Measurements from ENCODE around the gene BRI3BP.
"Not testable (repeated sequence)": the region's sequence is repeated elsewhere in the genome, so short reads cannot be mapped to it uniquely, and the experiment has no call there.

The BRI3BP gene

GRCh38 chr12:124972211-124972610 lies 21.2 kb upstream of the BRI3BP start:
- DNase-seq (ENCODE audit: low read depth): no peak

DNA sequence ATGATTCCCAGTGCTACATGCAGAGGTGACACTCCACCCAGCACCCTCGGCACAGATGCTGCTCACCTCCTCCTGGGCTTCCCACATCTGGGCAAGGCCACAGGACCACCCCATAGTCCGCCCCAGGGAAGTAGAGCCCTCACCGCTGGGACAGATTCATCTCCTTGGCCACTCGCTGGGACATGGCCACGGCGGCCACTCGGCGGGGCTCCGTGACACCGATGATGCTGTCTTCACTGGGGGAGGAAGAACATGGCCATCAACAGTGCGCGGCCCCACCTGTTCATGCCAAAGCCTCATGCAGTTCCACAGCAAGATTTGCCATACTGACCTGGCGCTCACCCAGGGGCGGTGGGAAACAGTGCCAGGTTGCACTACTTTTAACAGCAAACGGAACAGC lies 18.2 kb upstream of the BRI3BP start:
- DNase-seq (ENCODE audit: low read depth): no peak

- DNase-seq (ENCODE audit: low read depth): no peak
Measured at GRCh38 chr12:124976999-124977398, 16.4 kb upstream of the BRI3BP start.

DNA sequence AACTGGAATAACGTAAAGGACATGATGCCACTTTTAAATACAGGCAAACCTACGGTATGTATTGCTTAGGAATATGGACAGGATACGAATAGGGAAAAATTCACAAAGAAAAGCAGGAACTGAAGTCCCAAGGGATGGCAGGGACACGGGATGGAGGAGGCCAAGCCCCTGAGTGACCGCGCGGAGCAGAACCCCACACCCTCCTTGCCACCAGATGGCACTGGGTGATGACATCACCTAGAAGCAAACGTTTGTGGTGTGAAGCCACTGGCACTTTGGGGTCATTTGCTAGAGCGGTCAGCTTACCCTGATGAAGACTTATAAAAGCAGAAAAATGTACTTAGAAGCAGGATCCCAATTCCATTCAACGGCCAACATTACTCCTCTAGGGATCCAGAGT lies 13.9 kb upstream of the BRI3BP start:
- no peak for DNase-seq (ENCODE audit: low read depth)

DNA sequence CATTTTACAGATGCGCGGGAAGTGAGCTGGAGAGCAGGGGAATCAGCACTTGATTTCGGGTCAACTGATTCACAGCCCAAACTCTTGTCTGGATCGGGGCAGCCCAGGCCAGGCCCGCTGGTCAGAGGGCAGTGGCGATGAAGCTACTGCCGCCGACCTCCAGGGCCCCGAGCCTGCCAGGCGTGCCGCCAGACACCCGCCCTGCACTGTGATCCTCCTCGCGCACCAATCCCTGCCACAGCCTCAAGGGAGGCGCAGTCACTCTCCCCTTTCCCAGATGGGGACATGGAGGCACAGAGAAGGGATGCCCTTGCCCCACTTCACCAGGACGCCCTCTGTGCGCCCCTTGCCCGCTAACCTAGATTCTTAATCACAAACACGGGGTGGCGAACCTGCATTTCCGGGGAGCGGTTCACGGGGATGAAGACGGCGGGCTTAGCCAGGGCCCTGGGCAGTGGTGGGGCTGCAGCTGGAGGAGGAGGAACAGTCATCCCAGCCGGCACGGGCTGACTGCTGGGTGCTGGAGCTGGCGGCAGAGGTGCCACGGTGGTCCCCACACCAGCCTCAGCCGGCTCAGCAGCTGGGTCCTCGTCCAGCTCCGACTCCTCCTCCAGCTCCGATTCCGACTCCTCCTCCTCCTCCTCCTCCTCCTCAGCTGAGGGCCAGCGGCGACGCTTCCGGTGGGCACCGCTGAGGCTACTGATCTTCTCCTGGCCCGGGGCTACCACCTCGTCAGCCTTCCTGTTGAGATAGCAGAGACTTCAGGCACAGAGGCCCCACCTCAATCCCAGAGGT lies 13.2 kb upstream of the BRI3BP start:
- no peak for DNase-seq (ENCODE audit: low read depth)

DNA sequence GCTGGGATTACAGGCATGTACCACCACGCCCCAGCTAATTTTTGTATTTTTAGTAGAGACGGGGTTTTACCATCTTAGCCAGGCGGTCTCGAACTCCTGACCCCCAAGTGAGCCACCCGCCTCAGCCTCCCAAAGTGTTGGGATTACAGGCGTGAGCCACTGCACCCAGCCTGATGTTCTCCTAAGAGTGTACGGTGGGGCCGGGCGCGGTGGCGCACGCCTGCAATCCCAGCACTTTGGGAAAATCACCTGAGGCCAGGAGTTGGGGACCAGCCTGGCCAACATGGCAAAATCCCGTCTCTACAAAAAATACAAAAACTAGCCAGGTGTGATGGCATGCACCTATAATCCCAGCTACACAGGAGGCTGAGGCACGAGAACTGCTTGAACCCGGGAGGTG lies 6.6 kb upstream of the BRI3BP start:
- DNase-seq (ENCODE audit: low read depth): not testable (repeated sequence)

- no peak for DNase-seq (ENCODE audit: low read depth)
Measured at GRCh38 chr12:124992874-124993625, 395 bp upstream of the BRI3BP start.

DNA sequence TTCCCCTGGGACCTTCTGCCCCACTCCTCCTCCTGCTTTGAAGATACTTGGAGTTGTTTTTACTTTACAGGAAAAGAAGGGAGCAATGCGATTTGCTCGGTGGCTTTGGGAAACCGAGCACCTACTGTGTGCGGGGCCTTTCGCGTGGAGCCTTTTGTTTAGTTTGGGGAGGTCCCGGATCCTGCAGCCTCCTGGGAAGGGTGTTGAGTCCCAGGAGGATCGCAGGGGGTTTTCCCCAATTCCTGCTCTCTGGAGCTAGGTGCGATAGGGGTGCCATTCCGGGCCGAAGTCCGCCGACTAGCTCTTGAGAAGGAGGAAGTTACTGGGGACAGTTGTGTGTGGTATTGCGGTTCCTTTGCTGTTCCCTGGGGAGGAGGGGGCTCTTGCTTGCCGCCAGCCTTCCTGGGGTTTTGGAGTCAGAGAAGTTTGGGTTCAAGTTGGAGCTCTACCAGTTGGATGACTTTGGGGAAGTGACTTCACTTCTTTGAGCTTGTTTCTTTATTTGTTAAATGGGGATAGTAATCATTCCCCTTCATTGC lies 1.1 kb downstream of the BRI3BP start:
- DNase-seq (ENCODE audit: low read depth): no peak

GRCh38 chr12:124995200-124995961 lies 1.9 kb downstream of the BRI3BP start:
- no peak for DNase-seq (ENCODE audit: low read depth)

DNA sequence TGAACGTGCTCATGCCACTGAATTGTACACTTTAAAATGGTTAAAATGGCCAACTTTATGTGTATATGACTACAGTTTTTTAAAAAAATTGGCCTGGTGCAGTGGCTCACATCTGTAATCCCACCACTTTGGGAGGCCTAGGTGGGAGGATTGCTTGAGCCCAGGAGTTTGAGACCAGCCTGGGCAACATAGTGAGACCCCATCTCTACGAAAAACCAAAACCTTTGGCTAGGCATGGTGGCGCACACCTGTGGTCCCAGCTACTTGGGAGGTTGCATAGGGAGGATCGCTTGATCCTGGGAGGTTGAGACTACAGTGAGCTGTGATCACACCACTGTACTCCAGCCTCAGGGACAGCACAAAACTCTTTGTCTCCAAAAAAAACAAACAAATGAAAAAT lies 5.3 kb downstream of the BRI3BP start:
- no peak for DNase-seq (ENCODE audit: low read depth)

- DNase-seq (ENCODE audit: low read depth): no peak
Measured at GRCh38 chr12:125001636-125002035, 8.2 kb downstream of the BRI3BP start.

DNA sequence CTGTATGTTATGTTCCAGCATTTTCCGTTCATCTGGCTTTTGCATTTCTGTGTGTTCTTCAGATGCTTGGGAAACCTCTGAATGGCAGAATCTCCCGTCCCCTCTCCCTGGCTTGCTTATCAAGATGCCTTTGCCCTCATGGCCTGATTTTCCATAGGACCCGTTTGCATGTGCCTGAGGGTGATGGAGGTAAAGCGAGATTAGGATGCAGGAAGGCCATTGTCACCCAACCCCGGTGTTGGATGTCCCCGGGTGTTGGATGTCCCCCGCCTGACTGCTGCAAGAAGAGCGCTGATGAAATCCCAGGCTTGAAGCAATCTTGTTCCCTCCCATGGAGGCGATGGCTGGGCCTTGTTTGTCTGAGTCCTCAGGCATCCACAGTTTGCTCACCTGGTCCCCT lies 9.6 kb downstream of the BRI3BP start:
- no peak for DNase-seq (ENCODE audit: low read depth)

DNA sequence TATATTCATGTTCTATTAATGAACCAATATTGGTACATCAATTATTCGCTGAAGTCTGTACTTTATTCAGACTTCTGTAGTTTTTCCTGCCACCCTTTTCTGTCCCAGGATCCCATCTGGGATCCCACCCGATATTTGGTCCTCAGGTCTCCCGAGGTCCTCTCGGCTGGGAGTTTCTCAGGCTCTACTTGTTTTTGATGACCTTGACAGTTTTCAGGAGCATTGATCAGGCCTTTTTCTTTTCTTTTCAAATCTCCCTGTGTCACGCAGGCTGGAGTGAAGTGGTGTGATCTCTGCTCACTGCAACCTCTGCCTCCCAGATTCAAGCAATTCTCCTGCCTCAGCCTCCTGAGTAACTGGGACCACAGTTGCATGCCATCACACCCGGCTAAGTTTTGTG lies 11.2 kb downstream of the BRI3BP start:
- no peak for DNase-seq (ENCODE audit: low read depth)

DNA sequence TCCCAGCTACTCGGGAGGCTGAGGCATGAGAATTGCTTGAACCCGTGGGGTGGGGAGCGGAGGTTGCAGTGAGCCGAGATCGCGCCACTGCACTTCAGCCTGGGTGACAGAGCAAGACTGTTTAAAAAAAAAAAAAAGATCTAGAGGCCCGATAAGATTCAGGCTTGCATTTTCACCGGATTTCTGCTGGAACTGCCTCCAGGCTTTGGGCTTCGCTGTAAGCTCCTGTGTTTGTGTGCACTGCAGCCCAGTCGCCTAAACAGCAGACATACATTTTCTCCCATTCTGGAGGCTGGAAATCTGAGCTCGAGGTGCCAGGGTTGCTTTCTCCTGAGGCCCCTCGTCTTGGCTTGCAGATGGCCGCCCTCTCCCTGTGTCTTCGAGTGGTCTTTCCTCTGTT lies 12.2 kb downstream of the BRI3BP start:
- no peak for DNase-seq (ENCODE audit: low read depth)

GRCh38 chr12:125006365-125006764 lies 12.9 kb downstream of the BRI3BP start:
- DNase-seq (ENCODE audit: low read depth): no peak

GRCh38 chr12:125013816-125014442 lies 20.5 kb downstream of the BRI3BP start:
- no peak for DNase-seq (ENCODE audit: low read depth)

GRCh38 chr12:125014526-125014925 lies 21.1 kb downstream of the BRI3BP start:
- no peak for DNase-seq (ENCODE audit: low read depth)

DNA sequence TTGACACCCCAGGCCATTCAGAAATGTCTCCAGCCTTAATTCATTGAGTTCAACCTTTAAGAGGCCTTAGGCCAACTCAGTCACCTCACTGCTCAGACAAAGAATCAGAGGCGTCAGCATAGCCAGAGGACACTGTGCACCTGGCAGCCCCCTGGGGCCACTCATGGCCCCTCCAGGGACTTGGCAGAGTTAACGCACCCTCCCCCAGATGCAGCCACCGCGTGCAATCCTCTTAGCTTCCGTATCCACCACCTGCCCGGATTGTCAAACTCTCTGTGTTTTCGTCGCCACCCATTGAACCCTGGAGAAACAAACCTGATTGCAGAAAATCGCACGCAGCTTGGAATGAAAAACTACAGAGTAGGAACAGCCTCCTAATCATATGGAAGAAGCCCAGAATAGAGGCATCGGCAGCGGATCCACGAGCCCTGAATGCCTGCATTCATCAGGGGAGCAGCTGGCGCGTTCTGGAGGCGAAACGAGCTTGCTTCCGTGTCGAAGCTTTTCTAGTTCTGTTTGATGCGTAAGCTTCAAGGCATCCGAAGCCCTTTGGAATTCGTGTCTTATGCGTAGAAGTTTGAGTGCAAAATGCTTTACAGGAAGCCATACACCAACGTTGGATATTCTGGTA lies 22.4 kb downstream of the BRI3BP start:
- DNase-seq (ENCODE audit: low read depth): no peak

DNA sequence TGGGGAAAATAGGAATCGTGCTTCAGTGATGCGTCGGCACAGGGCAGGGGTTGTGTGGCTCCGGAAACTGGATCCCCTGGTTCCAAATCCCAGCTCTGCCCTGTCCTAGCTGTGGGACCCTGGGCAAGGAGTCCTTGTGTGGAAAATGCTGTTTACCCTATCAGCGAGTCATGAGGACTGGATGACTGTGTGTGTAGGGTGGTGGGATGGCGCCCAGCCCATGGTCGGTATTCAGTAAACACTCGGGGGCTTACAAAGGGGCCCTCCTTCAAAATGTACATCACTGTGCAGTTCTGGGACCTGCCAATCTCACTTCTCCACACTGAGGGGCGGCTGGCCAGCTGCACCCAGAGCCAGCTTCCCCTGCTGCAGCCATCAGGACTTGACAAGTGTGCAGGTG lies 24.4 kb downstream of the BRI3BP start:
- no peak for DNase-seq (ENCODE audit: low read depth)

DNA sequence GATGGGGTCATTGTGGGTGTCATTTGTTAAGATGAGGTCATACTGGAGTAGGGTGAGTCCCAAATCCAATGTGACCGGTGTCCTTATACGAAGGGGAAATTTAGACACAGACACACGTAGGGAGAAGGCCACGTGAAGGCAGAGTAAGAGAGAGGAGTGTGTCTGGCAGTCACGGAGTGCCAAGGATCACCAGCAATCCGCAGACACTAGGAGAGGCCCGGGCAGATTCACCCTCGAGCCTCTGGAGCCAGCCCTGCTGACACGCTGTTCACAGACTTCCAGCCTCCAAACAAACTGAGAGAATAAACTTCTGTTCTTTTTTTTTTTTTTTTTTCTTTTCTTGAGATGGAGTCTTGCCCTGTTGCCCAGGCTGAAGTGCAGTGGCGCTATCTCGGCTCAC lies 24.9 kb downstream of the BRI3BP start:
- no peak for DNase-seq (ENCODE audit: low read depth)

GRCh38 chr12:125021096-125021495 lies 27.7 kb downstream of the BRI3BP start:
- no peak for DNase-seq (ENCODE audit: low read depth)

DNA sequence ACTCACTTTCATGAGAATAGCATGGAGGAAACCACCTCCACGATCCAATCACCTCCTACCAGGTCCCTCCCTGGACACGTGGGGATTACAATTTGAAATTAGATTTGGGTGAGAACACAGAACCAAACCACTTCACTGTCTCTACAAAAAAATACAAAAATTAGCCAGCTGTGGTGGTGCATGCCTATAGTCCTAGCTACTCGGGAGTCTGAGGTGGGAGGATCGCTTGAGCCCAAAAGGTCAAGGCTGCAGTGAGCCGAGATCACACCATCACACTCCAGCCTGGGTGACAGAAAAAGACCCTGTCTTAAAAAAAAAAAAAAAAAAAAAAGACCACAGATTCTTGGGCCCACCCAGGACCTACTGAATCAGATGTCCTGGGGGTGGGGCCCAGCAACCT lies 28.3 kb downstream of the BRI3BP start:
- no peak for DNase-seq (ENCODE audit: low read depth)
